Upper lobe of left lung (tissue), 6 donors: ENCODE measurements around the gene SOX11. TPM values are rescaled to one million over a fixed set of nuclear protein-coding genes. Genes with fewer than 3 reads are reported as not detected.

Experiments used
- ATAC-seq, 2 donors: fragments of 200-7000 bp; cut with Tn5 transposase; one replicate each; pipeline ENCODE4 v1.9.1; 2022; ENCODE audit warnings: mild to moderate bottlenecking in 2 of 2, moderate library complexity in 2 of 2; ENCODE audit not compliant: low FRiP score in 2 of 2
- DNase-seq, 2 donors: peaks; one replicate each; pipeline ENCODE4 v3.0.0-alpha.2; 2019 to 2020
- H3K27ac ChIP-seq, 4 donors: fragments of 200-600 bp; sonication (generic); one replicate each; pipeline ENCODE4 v1.5.1; 2016 to 2019
- H3K27me3 ChIP-seq, 4 donors: fragments of 200-600 bp; sonication (generic); one replicate each; pipeline ENCODE4 v1.5.1; 2017 to 2019
- H3K36me3 ChIP-seq, 4 donors: fragments of 200-600 bp; sonication (generic); one replicate each; pipeline ENCODE4 v1.5.1; 2016 to 2019
- H3K4me1 ChIP-seq, 4 donors: fragments of 200-600 bp; sonication (generic); one replicate each; pipeline ENCODE4 v1.5.1; 2018 to 2019
- H3K4me3 ChIP-seq, 4 donors: fragments of 200-600 bp; sonication (generic); one replicate each; pipeline ENCODE4 v1.5.1; 2017 to 2019; ENCODE audit warnings: mild to moderate bottlenecking in 2 of 4, moderate library complexity in 1 of 4
- H3K9me3 ChIP-seq, 4 donors: fragments of 200-600 bp; sonication (generic); one replicate each; pipeline ENCODE4 v1.5.1; 2018 to 2019
- CTCF ChIP-seq, 6 experiments: fragments of 450-650 bp in 4 of 6; fragments of 200-600 bp in 2 of 6; sonication (generic) in 2 of 6; IDR thresholded peaks; one replicate each; pipeline ENCODE4 v1.5.1; 2016 to 2019; ENCODE audit warnings: antibody characterized with exemption in 6 of 6
- EP300 ChIP-seq, 4 donors: sonication (generic); formaldehyde crosslinking; IDR thresholded peaks; one replicate each; pipeline ENCODE4 v1.5.1; 2017; ENCODE audit warnings: antibody characterized with exemption in 4 of 4, control low read depth in 2 of 4
- POLR2A ChIP-seq, 4 donors: fragments of 450-650 bp; IDR thresholded peaks; one replicate each; pipeline ENCODE4 v1.5.1; 2016 to 2017; ENCODE audit warnings: antibody characterized with exemption in 4 of 4, mild to moderate bottlenecking in 2 of 4
- POLR2AphosphoS5 ChIP-seq, 2 donors: sonication (generic); formaldehyde crosslinking; IDR thresholded peaks; one replicate each; pipeline ENCODE4 v1.5.1; 2017; ENCODE audit warnings: antibody characterized with exemption in 2 of 2
- WGBS, 2 donors: methylation state at CpG; one replicate each; pipeline ENCODE4 v1.1.5; 2017 to 2018; 5-methylcytosine and 5-hydroxymethylcytosine counted together
- total RNA-seq, 6 donors: library from RNA; depleted of rRNA in 4 of 6; stranded (reverse); fragments of >200 nt in 4 of 6; gene quantifications; one replicate each; pipeline versions ENCODE4 v1.1.0 to v1.2.1, GENCODE V29; 2016 to 2021
- donor health status: DM: no; HTN: no; CAD: no; lungs with moderate emphysema.
- donor health status: DM: no; HTN: yes; CAD: no; lungs with severe emphysema.

SOX11 gene
- total RNA-seq, 6 donors from 2014 or later, result 0.06 to 0.13 TPM; not detected in 4

- ATAC-seq, result no peak
- 46 to 57% methylated on average over 1 of the region's 1 CpG for WGBS, 2 donors
- no peak for TF ChIP-seq CTCF (IDR thresholded peaks at IDR 0.05)
- no peak for TF ChIP-seq EP300 (IDR thresholded peaks at IDR 0.05)
- no peak for TF ChIP-seq POLR2AphosphoS5 (IDR thresholded peaks at IDR 0.05)
- no peak for TF ChIP-seq POLR2A (IDR thresholded peaks at IDR 0.05)
Observed at GRCh38 chr2:5686068-5686467, 6.1 kb upstream of the SOX11 start.

GRCh38 chr2:5686536-5686935, 5.6 kb upstream of the SOX11 start:
- H3K27me3 ChIP-seq, result peaks cover 0 to 9% (median 4%) of the 10 kb centered on the region in 4 donors
- TF ChIP-seq POLR2AphosphoS5 (IDR thresholded peaks at IDR 0.05) (no peak), POLR2A (IDR thresholded peaks at IDR 0.05) (no peak), EP300 (IDR thresholded peaks at IDR 0.05) (no peak), CTCF (IDR thresholded peaks at IDR 0.05) (no peak)
- no peak overlapping the region for H3K4me3 ChIP-seq
- H3K36me3 ChIP-seq, result no peaks in the 10 kb centered on the region
- DNase-seq, result no peak
- H3K4me1 ChIP-seq, result peaks cover 0 to 8% (median 7%) of the 10 kb centered on the region in 4 donors
- no peak overlapping the region for H3K27ac ChIP-seq
- WGBS, 2 donors, result 63 to 69% methylated on average over 5 of the region's 5 CpGs
- no peak for ATAC-seq
- no peaks in the 10 kb centered on the region for H3K9me3 ChIP-seq

More at GRCh38 chr2:5686068-5686467, 6.1 kb upstream of the SOX11 start:
- Histone ChIP-seq H3K9me3 (no peaks in the 10 kb centered on the region), H3K4me3 (no peak overlapping the region), H3K36me3 (no peaks in the 10 kb centered on the region), H3K27ac (no peak overlapping the region), H3K27me3 (peaks cover 0 to 4% (median 1%) of the 10 kb centered on the region in 4 donors), H3K4me1 (peaks cover 0 to 3% (median 3%) of the 10 kb centered on the region in 4 donors)
- no peak for DNase-seq

- H3K27ac ChIP-seq, result no peak overlapping the region
- TF ChIP-seq POLR2AphosphoS5 (IDR thresholded peaks at IDR 0.05) (no peak), EP300 (IDR thresholded peaks at IDR 0.05) (no peak), CTCF (IDR thresholded peaks at IDR 0.05) (no peak), POLR2A (IDR thresholded peaks at IDR 0.05) (no peak)
- ATAC-seq (no peak), DNase-seq (no peak)
- H3K36me3 ChIP-seq, result no peaks in the 10 kb centered on the region
- H3K9me3 ChIP-seq, result no peaks in the 10 kb centered on the region
- peaks cover 2 to 38% (median 22%) of the 10 kb centered on the region in 4 donors for H3K27me3 ChIP-seq
- no peak overlapping the region for H3K4me3 ChIP-seq
- H3K4me1 ChIP-seq, result peaks cover 21 to 33% (median 27%) of the 10 kb centered on the region in 4 donors
- 72 to 79% methylated on average over 8 of the region's 8 CpGs for WGBS, 2 donors
Observed at GRCh38 chr2:5689750-5690149, 2.4 kb upstream of the SOX11 start.

GRCh38 chr2:5690286-5690685, 1.9 kb upstream of the SOX11 start:
- Histone ChIP-seq H3K4me1 (peaks cover 21 to 33% (median 27%) of the 10 kb centered on the region in 4 donors), H3K27me3 (peaks cover 2 to 38% (median 22%) of the 10 kb centered on the region in 4 donors), H3K36me3 (no peaks in the 10 kb centered on the region), H3K9me3 (no peaks in the 10 kb centered on the region), H3K4me3 (no peak overlapping the region), H3K27ac (no peak overlapping the region)
- WGBS, 2 donors, result 19 to 37% methylated on average over 8 of the region's 8 CpGs
- no peak for TF ChIP-seq POLR2AphosphoS5 (IDR thresholded peaks at IDR 0.05)
- no peak for TF ChIP-seq EP300 (IDR thresholded peaks at IDR 0.05)
- no peak for TF ChIP-seq POLR2A (IDR thresholded peaks at IDR 0.05)
- no peak for TF ChIP-seq CTCF (IDR thresholded peaks at IDR 0.05)
- ATAC-seq, result no peak
- no peak for DNase-seq

GRCh38 chr2:5690718-5691220, 1.4 kb upstream of the SOX11 start:
- peak in 1 of 2 donors; percentile 78 for DNase-seq
- Histone ChIP-seq H3K27ac (no peak overlapping the region), H3K9me3 (no peaks in the 10 kb centered on the region), H3K36me3 (no peaks in the 10 kb centered on the region), H3K4me1 (peaks cover 22 to 35% (median 29%) of the 10 kb centered on the region in 4 donors), H3K4me3 (peak overlapping the region in 3 of 4 donors; percentile 30 to 39 (median 37)), H3K27me3 (peaks cover 2 to 40% (median 24%) of the 10 kb centered on the region in 4 donors)
- TF ChIP-seq CTCF (IDR thresholded peaks at IDR 0.05), result no peak
- no peak for TF ChIP-seq POLR2AphosphoS5 (IDR thresholded peaks at IDR 0.05)
- no peak for TF ChIP-seq POLR2A (IDR thresholded peaks at IDR 0.05)
- TF ChIP-seq EP300 (IDR thresholded peaks at IDR 0.05), result no peak
- 5 to 7% methylated on average over 25 of the region's 25 CpGs for WGBS, 2 donors
- ATAC-seq, result no peak
